ENCODE results near the gene SART1.
"Not testable (repeated sequence)": the region's sequence is repeated elsewhere in the genome, so short reads cannot be mapped to it uniquely, and the experiment has no call there.

SART1 gene

DNA sequence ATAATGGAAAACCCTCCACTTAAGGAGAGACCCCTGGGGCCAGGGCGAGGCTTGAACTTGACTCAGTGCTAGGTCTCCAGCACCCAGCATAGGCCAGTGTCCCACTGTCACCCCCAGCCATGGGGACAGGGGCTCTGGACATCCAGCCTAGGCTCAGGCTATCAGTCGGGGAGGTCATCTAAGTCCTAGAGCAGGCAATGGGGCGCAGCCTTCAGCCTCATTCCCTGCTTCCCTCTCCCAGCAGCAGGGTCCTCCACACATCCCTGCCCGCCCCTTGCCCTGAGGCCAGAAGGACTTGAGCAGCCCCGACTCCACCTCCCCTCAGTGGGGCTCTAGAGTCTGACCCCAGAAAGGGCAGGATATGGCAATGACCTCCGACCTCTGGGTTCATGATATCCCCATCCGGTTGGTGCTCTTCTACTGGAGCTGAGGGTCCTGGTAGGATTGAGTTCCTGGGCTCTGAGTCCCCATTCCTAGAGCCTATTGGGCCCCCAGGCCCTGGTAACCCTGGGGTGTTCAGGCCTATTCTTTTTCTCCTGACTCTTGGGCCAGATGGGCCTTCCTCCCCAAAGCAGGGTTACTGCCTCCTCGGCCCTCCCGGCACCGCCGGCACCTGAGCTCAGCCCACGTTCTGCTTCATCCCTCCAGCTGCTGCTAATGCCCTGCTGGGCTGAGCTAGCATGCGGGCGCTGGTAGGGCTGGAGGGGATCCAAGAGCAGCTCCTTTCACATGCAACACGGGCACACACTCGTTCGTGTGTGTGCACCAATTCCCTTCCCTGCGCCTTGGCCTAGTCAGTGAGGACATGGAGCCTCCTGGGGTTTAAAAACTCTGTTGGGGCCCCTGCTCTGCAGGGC is 54.6 kb downstream of the SART1 start:
- DNase-seq (ENCODE audit: low read depth), result no peak

DNA sequence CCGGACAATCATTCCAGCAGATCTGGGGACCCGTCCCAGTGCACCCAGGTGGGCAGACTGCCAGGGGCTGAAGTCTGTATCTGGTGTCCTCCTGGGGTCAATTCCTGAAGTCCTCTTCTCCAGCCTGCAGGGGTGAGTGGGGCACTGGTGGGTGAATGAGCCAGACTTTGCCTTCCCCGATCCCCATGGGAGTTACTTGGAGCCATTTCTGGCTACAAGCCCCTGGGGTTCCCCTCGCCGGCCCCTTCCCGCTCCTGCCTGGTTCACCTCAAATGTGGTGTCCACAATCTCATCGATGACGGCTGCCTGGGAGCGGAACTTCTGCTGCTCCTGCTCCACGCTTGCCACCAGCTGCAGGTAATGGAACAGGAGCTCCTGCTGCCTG is 55.3 kb downstream of the SART1 start:
- no peak for DNase-seq (ENCODE audit: low read depth)

DNA sequence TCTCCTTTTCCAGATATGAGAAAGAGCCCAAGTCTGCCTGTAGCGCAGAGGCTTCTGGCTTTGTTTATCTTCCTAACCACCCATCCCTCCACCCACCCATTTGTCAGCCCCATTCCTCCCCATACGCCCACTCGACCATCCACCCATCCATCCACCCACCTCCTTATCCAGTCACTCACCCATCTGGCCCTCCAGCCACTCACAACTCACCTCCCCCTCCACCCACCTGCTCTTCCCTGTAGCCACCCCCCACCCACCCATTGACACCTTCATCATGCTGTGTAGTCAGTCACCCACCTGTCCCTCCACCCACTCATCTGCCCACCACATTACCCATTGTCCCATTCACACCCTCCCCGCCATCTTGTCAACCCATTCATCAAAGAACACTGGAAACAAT is 55.8 kb downstream of the SART1 start:
- peak; percentile 27 for DNase-seq (ENCODE audit: low read depth)

DNA sequence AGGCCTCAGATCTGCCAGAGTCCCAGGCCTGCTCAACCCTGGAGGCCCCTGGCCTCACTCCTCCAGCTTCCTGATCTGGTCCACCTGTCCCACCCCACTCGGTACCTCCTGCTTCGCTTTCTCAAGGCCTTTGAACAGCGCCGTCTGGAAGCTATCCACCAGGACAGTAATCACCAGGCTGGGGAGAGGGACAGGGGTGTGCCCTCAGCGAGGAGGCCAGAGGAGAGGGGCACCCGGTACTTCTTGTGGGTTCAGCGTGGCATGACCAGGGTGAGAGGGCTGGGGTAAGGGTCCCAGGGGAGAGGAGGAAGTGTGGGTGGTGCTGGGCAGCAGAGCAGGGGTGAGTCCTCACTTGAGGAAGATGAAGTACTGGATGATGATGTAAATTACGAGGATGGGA is 58.7 kb downstream of the SART1 start:
- DNase-seq (ENCODE audit: low read depth), result no peak

DNA sequence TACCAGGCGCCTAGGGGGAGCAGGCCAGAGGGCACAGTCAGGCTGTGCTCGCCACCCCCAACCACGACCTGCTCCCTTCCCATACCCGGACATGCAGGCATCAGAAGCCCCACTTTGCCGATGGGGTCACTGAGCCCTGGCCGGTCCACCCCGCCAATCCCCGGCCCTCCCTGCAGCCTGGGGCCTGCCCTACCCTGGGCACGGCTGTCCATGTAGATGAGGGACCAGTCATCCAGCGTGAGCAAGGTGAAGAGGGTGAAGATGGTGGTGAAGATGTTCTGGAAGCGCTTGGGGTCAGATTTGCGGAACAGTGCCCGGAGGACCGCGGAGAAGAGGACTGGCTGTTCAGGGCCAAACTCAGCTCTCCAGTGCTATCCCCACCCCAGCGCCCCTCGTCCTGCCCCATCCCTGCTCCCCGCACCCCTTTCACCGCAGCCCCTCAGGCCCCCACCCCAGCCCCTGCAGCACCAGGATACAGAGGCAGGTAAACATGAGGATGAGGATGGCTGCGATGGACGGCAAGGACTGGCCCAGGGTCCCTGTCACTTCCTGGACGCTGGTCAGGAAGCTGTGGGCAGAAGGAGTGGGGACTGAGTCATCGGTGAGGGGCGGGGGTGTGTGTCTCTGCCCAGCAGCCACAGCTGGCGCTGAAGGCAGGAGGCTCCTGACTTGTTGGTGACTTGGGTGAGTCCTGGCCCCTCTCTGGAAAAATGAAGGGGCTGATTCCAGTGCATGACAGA is 59.3 kb downstream of the SART1 start:
- DNase-seq (ENCODE audit: low read depth), result peak; percentile 29

DNA sequence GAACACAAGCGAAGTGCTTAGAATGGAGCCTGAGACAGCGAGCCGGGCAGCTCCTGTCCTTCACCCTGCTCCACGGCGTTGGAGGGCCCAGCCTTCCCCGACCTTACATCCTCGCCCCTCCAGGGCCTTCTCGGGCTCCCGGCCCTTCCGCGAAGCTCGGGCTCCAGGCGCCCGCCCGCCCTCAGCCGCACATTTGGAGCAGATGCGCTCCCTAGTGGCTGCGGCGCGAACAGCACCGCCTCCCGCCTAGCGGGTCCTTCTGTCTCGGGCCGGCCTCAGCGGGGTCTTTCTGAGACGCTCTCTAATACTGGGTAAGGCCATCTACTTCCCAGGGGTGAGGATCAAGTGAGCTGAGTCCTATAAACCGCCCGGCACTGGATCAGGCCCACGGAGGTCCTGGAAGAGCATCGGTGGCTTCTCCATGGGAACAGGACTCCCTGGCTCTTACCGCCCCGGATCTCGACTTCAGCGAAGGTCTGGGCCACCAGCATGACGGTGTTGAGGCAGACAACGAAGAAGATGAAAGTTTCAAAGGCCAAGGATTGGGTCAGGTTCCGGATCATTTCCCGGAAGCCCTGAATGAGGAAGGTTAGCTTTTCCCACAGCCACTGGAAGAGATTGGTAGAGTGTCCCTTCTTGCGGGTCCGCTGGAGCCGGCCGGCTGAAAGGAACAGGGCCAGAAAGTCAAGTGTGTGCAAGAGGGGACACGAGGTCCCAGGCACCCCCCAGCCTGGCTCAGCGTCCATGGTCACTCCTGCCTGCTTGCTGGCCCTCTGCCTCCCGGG is 61.1 kb downstream of the SART1 start:
- DNase-seq (ENCODE audit: low read depth), result peak; percentile 61

DNA sequence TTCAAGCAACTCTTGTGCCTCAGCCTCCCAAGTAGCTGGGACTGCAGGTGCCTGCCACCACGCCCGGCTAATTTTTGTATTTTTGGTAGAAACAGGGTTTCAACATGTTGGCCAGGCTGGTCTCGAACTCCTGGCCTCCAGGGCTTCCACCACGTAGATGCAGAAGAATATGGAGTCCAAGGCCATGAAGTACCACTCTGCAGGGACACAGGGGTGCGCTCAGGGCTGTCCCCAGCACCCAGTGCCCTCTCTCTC is 61.6 kb downstream of the SART1 start:
- DNase-seq (ENCODE audit: low read depth), result not testable (repeated sequence)

DNA sequence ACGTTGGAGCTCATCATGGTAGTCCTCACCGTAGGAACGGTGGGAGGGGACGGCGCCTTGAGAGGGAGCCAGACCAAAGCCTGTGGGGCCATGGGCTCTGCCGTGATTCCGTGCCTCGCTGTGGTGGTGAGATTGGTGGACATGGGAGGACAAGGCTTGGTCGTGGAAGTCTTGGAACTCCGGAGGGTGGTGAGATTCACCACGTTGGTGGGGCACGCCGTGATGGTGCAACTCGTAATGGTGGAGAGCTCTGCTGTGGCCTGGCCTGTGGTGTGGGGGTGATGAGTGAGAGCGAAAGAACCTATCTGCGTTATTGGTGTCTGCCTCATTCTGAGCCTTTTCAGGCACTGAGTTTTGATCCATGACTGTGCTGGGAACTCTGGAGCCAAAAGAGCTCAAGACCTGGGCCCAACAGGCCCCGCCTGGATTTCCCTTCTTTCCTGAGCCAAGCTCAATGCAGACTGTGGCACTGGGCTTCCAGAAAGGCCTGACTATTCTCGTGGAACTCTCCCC is 64.5 kb downstream of the SART1 start, which contains the start of gene CATSPER1:
TSS of gene CATSPER1 (minus strand) at position 463 of the 513 bp plus-strand sequence. CDS start at position 363, 100 bp downstream.
- no peak for DNase-seq (ENCODE audit: low read depth)
